AG10803 (cell line): ENCODE results near the gene CHMP1B.

Experiments
- DNase-seq: peaks from one replicate; pipeline ENCODE4 v3.0.0; 2010; ENCODE audit warnings: low read depth
- H3K4me3 ChIP-seq: 2 replicates; pipeline ENCODE4 v1.5.1; 2011; ENCODE audit warnings: mild to moderate bottlenecking, low read length, control low read depth
- CTCF ChIP-seq: conservative IDR thresholded peaks from 2 replicates; pipeline ENCODE4 v1.5.1; 2011; ENCODE audit warnings: mild to moderate bottlenecking, low read length, control low read depth, inconsistent platforms

Gene CHMP1B

GRCh38 chr18:11877497-11878135, 26.4 kb downstream of the CHMP1B start:
- DNase-seq: no peak
- TF ChIP-seq CTCF: no peak

GRCh38 chr18:11880586-11881304, 29.5 kb downstream of the CHMP1B start:
- TF ChIP-seq CTCF: no peak
- H3K4me3 ChIP-seq: no peak overlapping the region
- no peak for DNase-seq

More at GRCh38 chr18:11877497-11878135, 26.4 kb downstream of the CHMP1B start:
- H3K4me3 ChIP-seq: no peak overlapping the region

- TF ChIP-seq CTCF: no peak
- H3K4me3 ChIP-seq: no peak overlapping the region
Measured at GRCh38 chr18:11882636-11883035, 31.4 kb downstream of the CHMP1B start.

GRCh38 chr18:11883153-11883552, 31.9 kb downstream of the CHMP1B start:
- DNase-seq: no peak
- no peak overlapping the region for H3K4me3 ChIP-seq
- no peak for TF ChIP-seq CTCF

More at GRCh38 chr18:11882636-11883035, 31.4 kb downstream of the CHMP1B start:
- no peak for DNase-seq

- no peak for DNase-seq
- no peak overlapping the region for H3K4me3 ChIP-seq
- no peak for TF ChIP-seq CTCF
Measured at GRCh38 chr18:11884396-11885030, 33.3 kb downstream of the CHMP1B start.

- DNase-seq: no peak
- no peak for TF ChIP-seq CTCF
- no peak overlapping the region for H3K4me3 ChIP-seq
Measured at GRCh38 chr18:11885278-11885947, 34.2 kb downstream of the CHMP1B start.
